Vagina (tissue), 2 donors: ENCODE results near the gene PIGQ. TPM values are rescaled to one million over a fixed set of nuclear protein-coding genes. Genes with fewer than 3 reads are reported as not detected.

Experiments used
- DNase-seq, 2 donors: peaks; one replicate each; pipeline ENCODE4 v3.0.0-alpha.2; 2017; ENCODE audit errors: extremely low spot score in 2 of 2
- H3K27ac ChIP-seq: fragments of 200-600 bp; sonication (generic); one replicate; pipeline ENCODE4 v1.5.1; 2019
- H3K27me3 ChIP-seq: fragments of 200-600 bp; sonication (generic); one replicate; pipeline ENCODE4 v1.5.1; 2019
- H3K36me3 ChIP-seq, 2 donors: fragments of 200-600 bp; sonication (generic); one replicate each; pipeline ENCODE4 v1.5.1; 2017 to 2019
- H3K4me1 ChIP-seq: fragments of 200-600 bp; sonication (generic); one replicate; pipeline ENCODE4 v1.5.1; 2019
- H3K4me3 ChIP-seq, 2 donors: fragments of 200-600 bp; sonication (generic); 1 replicate in 1 of 2; 2 replicates in 1 of 2; pipeline ENCODE4 v1.5.1; 2016 to 2019
- H3K9me3 ChIP-seq: fragments of 200-600 bp; sonication (generic); one replicate; pipeline ENCODE4 v1.5.1; 2019
- POLR2A ChIP-seq, 2 donors: fragments of 450-650 bp; IDR thresholded peaks; one replicate each; pipeline ENCODE4 v1.6.1; 2017; ENCODE audit warnings: antibody characterized with exemption in 2 of 2, mild to moderate bottlenecking in 2 of 2, moderate library complexity in 2 of 2
- POLR2AphosphoS5 ChIP-seq, 2 donors: sonication (generic); formaldehyde crosslinking; IDR thresholded peaks; one replicate each; pipeline ENCODE4 v1.9.0; 2017; ENCODE audit warnings: antibody characterized with exemption in 2 of 2, mild to moderate bottlenecking in 2 of 2, low read depth in 1 of 2; ENCODE audit not compliant: insufficient read depth in 1 of 2
- intact Hi-C: fragments of 100-400 bp; cut with DNase I; formaldehyde crosslinking; loops from one replicate; pipeline ENCODE4 v1.15.1; 2023
- total RNA-seq: library from RNA; depleted of rRNA; stranded (reverse); fragments of >200 nt; gene quantifications from one replicate; pipeline ENCODE4 v1.2.3, GENCODE V29; 2016
- TF ChIP-seq, protein P1 (sequence below), 3 experiments: fragments of 450-650 bp in 2 of 3; fragments of 200-600 bp in 1 of 3; sonication (generic) in 1 of 3; IDR thresholded peaks; one replicate each; pipeline ENCODE4 v1.5.1; 2017 to 2019; ENCODE audit warnings: antibody characterized with exemption in 3 of 3, mild to moderate bottlenecking in 2 of 3, moderate library complexity in 2 of 3

Gene PIGQ
- total RNA-seq, 1 donor from 2014 or later: 26.0 TPM

DNA sequence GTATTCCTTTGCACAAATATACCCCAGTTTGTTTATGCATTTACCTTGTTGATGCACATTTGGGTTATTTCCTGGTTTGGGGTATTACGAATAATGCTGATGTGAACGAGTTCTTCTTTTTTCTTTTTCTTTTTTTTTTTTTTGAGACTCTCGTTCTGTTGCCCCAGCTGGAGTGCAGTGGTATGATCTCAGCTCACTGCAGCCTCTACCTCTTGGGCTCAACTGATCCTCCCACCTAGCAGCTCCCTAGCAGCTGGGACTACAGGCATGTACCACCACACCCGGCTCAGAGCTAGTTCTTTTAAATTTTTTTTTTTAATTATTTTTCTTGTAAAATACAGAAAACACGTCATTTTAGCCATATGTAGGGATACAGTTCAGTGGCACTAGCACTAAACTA is 34.2 kb downstream of the PIGQ start:
- no peak for DNase-seq
- Histone ChIP-seq H3K4me3 (no peak overlapping the region), H3K36me3 (no peaks in the 10 kb centered on the region), H3K27ac (no peak overlapping the region), H3K4me1 (no peaks in the 10 kb centered on the region), H3K9me3 (no peaks in the 10 kb centered on the region), H3K27me3 (no peaks in the 10 kb centered on the region)
- TF ChIP-seq POLR2AphosphoS5 (IDR thresholded peaks at IDR 0.05; ENCODE audit: insufficient read depth in 1 of 2, low read depth in 1 of 2) (no peak), POLR2A (IDR thresholded peaks at IDR 0.05) (no peak)
- TF ChIP-seq, protein P1, sequence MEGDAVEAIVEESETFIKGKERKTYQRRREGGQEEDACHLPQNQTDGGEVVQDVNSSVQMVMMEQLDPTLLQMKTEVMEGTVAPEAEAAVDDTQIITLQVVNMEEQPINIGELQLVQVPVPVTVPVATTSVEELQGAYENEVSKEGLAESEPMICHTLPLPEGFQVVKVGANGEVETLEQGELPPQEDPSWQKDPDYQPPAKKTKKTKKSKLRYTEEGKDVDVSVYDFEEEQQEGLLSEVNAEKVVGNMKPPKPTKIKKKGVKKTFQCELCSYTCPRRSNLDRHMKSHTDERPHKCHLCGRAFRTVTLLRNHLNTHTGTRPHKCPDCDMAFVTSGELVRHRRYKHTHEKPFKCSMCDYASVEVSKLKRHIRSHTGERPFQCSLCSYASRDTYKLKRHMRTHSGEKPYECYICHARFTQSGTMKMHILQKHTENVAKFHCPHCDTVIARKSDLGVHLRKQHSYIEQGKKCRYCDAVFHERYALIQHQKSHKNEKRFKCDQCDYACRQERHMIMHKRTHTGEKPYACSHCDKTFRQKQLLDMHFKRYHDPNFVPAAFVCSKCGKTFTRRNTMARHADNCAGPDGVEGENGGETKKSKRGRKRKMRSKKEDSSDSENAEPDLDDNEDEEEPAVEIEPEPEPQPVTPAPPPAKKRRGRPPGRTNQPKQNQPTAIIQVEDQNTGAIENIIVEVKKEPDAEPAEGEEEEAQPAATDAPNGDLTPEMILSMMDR (IDR thresholded peaks at IDR 0.05): no peak
- intact Hi-C loops: no loop called here

GRCh38 chr16:606656-607307 is 37.0 kb downstream of the PIGQ start:
- intact Hi-C loops: no loop called here

DNA sequence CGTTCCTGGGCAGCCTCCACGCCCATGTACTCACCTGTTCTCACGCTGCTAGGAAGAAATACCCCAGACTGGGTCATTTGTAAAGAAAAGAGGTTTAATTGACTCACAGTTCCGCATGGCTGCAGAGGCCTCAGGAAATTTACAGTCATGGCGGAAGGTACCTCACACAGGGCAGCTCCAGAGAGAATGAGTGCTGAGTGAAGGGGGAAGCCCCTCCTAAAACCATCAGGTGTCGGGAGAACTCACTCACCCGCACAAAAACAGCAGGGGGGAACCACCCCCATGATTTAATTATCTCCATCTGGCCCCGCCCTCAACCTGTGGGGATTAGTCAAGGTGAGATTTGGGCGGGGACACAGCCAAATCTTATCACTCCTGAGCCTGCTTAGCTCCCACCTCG is 38.3 kb downstream of the PIGQ start:
- intact Hi-C loops: no loop called here
- no peak for DNase-seq
- TF ChIP-seq, protein P1 (IDR thresholded peaks at IDR 0.05): no peak
- no peak for TF ChIP-seq POLR2A (IDR thresholded peaks at IDR 0.05)
- no peak for TF ChIP-seq POLR2AphosphoS5 (IDR thresholded peaks at IDR 0.05; ENCODE audit: insufficient read depth in 1 of 2, low read depth in 1 of 2)
- no peaks in the 10 kb centered on the region for H3K27me3 ChIP-seq
- peaks cover 11% of the 10 kb centered on the region for H3K4me1 ChIP-seq
- H3K36me3 ChIP-seq: no peaks in the 10 kb centered on the region
- no peaks in the 10 kb centered on the region for H3K9me3 ChIP-seq
- no peak overlapping the region for H3K4me3 ChIP-seq
- no peak overlapping the region for H3K27ac ChIP-seq

More at GRCh38 chr16:606656-607307, 37.0 kb downstream of the PIGQ start:
- DNase-seq: no peak
- H3K27ac ChIP-seq: no peak overlapping the region
- H3K9me3 ChIP-seq: no peaks in the 10 kb centered on the region
- no peaks in the 10 kb centered on the region for H3K36me3 ChIP-seq
- TF ChIP-seq POLR2A (IDR thresholded peaks at IDR 0.05) (no peak), POLR2AphosphoS5 (IDR thresholded peaks at IDR 0.05; ENCODE audit: insufficient read depth in 1 of 2, low read depth in 1 of 2) (no peak)
- TF ChIP-seq, protein P1 (IDR thresholded peaks at IDR 0.05): no peak
- H3K4me1 ChIP-seq: peaks cover 11% of the 10 kb centered on the region
- no peak overlapping the region for H3K4me3 ChIP-seq
- H3K27me3 ChIP-seq: no peaks in the 10 kb centered on the region

GRCh38 chr16:609316-609715 is 39.5 kb downstream of the PIGQ start:
- H3K36me3 ChIP-seq: no peaks in the 10 kb centered on the region
- H3K27me3 ChIP-seq: no peaks in the 10 kb centered on the region
- no peak for DNase-seq
- TF ChIP-seq POLR2AphosphoS5 (IDR thresholded peaks at IDR 0.05; ENCODE audit: insufficient read depth in 1 of 2, low read depth in 1 of 2): no peak
- TF ChIP-seq, protein P1 (IDR thresholded peaks at IDR 0.05): no peak
- no peak for TF ChIP-seq POLR2A (IDR thresholded peaks at IDR 0.05)
- intact Hi-C loops: no loop called here
- H3K4me3 ChIP-seq: no peak overlapping the region
- no peaks in the 10 kb centered on the region for H3K9me3 ChIP-seq
- no peak overlapping the region for H3K27ac ChIP-seq
- peaks cover 11% of the 10 kb centered on the region for H3K4me1 ChIP-seq

- no peak for TF ChIP-seq POLR2AphosphoS5 (IDR thresholded peaks at IDR 0.05; ENCODE audit: insufficient read depth in 1 of 2, low read depth in 1 of 2)
- TF ChIP-seq POLR2A (IDR thresholded peaks at IDR 0.05): no peak
- TF ChIP-seq, protein P1 (IDR thresholded peaks at IDR 0.05): no peak
- Histone ChIP-seq H3K9me3 (no peaks in the 10 kb centered on the region), H3K4me1 (peaks cover 11% of the 10 kb centered on the region), H3K36me3 (no peaks in the 10 kb centered on the region), H3K27ac (no peak overlapping the region), H3K27me3 (no peaks in the 10 kb centered on the region), H3K4me3 (no peak overlapping the region)
- intact Hi-C loops: no loop called here
- no peak for DNase-seq
Measured at GRCh38 chr16:609984-610383, 40.2 kb downstream of the PIGQ start.
